ENCODE results near the gene RGS17. TPM values are rescaled to one million over a fixed set of nuclear protein-coding genes. Genes with fewer than 3 reads are reported as not detected.

The RGS17 gene
- total RNA-seq, 4 donors from 2014 or later, result 2.4 to 6.2 (median 3.5) TPM

DNA sequence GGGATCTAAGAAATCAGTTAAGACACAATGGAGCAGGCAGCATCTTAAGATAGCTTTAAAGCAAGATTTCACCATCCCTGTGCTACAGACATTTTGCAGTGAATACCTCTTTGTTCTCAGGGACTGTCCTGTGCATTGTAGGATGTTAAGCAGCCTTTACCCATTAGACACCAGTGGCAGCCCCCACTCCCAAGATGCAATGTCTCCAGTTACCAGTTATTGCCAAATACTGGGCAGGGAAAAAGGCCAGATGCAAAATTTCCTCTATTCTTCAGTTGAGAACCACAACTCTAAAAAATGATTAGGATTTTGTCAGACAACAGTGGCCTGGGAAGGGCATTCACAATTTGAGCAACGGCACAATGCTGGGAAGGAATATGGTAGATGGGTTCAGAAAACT lies 154.3 kb downstream of the RGS17 start:
- no peak for TF ChIP-seq CTCF (IDR thresholded peaks at IDR 0.05; ENCODE audit: low read depth)

- TF ChIP-seq CTCF (IDR thresholded peaks at IDR 0.05; ENCODE audit: low read depth), result no peak
Observed at GRCh38 chr6:152975204-152975915, 155.7 kb downstream of the RGS17 start.

DNA sequence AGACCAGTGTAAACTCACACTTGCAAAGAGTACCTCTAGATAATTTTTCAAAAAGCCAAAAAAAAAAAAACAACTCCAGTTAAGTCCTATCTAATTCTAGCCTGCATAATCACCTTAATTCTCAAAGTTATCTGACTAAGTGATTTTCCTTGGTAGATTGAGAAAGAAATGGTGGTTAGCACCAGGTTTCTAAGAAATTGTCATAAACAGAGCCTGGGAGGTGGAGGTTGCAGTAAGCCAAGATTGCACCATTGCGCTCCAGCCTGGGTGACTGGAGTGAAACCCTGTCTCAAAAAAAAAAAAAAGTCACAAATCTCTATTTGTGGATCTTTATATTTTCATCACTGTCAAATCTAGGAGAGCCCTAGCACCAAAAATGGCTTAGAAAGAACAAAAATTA lies 157.2 kb downstream of the RGS17 start:
- no peak for TF ChIP-seq CTCF (IDR thresholded peaks at IDR 0.05; ENCODE audit: low read depth)

GRCh38 chr6:152969688-152970418 lies 161.2 kb downstream of the RGS17 start:
- TF ChIP-seq CTCF (IDR thresholded peaks at IDR 0.05; ENCODE audit: low read depth), result no peak

- TF ChIP-seq CTCF (IDR thresholded peaks at IDR 0.05; ENCODE audit: low read depth), result no peak
Observed at GRCh38 chr6:152959333-152959732, 171.7 kb downstream of the RGS17 start.

DNA sequence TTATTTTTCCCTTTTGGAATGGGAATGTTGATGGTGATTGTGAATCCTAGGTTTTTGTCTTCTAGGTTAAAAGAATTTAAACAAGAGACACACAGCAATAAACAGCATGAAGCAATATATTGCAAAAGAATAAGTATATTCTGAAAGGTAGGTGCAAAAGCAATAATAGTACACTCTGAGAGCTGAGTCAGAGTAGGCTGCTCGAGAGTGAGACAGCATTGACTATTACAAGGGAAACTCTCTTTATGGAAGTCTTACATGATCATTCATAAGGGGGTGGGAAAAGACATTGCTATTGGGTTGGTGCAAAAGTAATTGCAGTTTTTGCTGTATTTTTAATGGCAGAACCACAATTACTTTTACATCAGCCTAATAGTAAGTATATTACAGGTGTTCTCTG lies 173.3 kb downstream of the RGS17 start:
- TF ChIP-seq CTCF (IDR thresholded peaks at IDR 0.05; ENCODE audit: low read depth), result no peak

Small RNA genes within 50 kb of the gene (small RNA-seq; reads per million reads assigned to genes)
- gene AL080276.1 (not detected), gene RNA5SP224 (not detected)

Other genes with a start within 250 kb of the RGS17 start
- gene FBXO5, start 148.2 kb downstream of the RGS17 start, total RNA-seq, result 1 to 10 TPM; 3.1 to 4.8 (median 4.1) TPM
- 10 to 100 TPM; 17.2 to 45.5 (median 18.4) TPM for gene MTRF1L, start 128.6 kb downstream of the RGS17 start, total RNA-seq

All from subcutaneous adipose tissue (tissue), 4 donors.